Sigmoid colon (tissue), 7 donors: ENCODE measurements around the gene SKOR1. TPM values are rescaled to one million over a fixed set of nuclear protein-coding genes. Genes with fewer than 3 reads are reported as not detected.

ENCODE experiments used
- DNase-seq: peaks from one replicate; pipeline ENCODE4 v3.0.0-alpha.2; 2019
- H3K27ac ChIP-seq, 4 donors: fragments of 200-600 bp; sonication (generic); one replicate each; pipeline ENCODE4 v1.5.1; 2016 to 2019; ENCODE audit warnings: mild to moderate bottlenecking in 1 of 4
- H3K27me3 ChIP-seq, 3 donors: fragments of 200-600 bp; sonication (generic); one replicate each; pipeline ENCODE4 v1.5.1; 2019; ENCODE audit warnings: mild to moderate bottlenecking in 1 of 3
- H3K36me3 ChIP-seq, 4 donors: fragments of 200-600 bp; sonication (generic); one replicate each; pipeline ENCODE4 v1.5.1; 2016 to 2019
- H3K4me1 ChIP-seq, 4 donors: fragments of 200-600 bp; sonication (generic); one replicate each; pipeline ENCODE4 v1.5.1; 2017 to 2019
- H3K4me3 ChIP-seq, 4 donors: fragments of 200-600 bp; sonication (generic); one replicate each; pipeline ENCODE4 v1.5.1; 2017 to 2019; ENCODE audit warnings: mild to moderate bottlenecking in 2 of 4, moderate library complexity in 1 of 4
- H3K9me3 ChIP-seq, 4 donors: fragments of 200-600 bp in 3 of 4; sonication (generic) in 3 of 4; one replicate each; pipeline versions ENCODE4 v1.5.1 to v1.6.1; 2013 to 2019
- EP300 ChIP-seq, 4 donors: sonication (generic); formaldehyde crosslinking; IDR thresholded peaks; one replicate each; pipeline ENCODE4 v1.6.1; 2017; ENCODE audit warnings: antibody characterized with exemption in 4 of 4
- POLR2A ChIP-seq, 2 donors: fragments of 450-650 bp; IDR thresholded peaks; one replicate each; pipeline ENCODE4 v1.6.1; 2016; ENCODE audit warnings: antibody characterized with exemption in 2 of 2, mild to moderate bottlenecking in 2 of 2, moderate library complexity in 2 of 2
- POLR2AphosphoS5 ChIP-seq, 4 donors: sonication (generic); formaldehyde crosslinking; IDR thresholded peaks; one replicate each; pipeline ENCODE4 v1.6.1; 2017; ENCODE audit warnings: antibody characterized with exemption in 4 of 4
- WGBS, 2 donors: extraction: QIAGEN DNeasy Blood & Tissue Kit; methylation state at CpG; one replicate each; pipeline ENCODE4 v1.1.7; 2013; 5-methylcytosine and 5-hydroxymethylcytosine counted together
- intact Hi-C: fragments of 100-400 bp; cut with DNase I; formaldehyde crosslinking; loops from one replicate; pipeline ENCODE4 v1.15.1; 2023
- polyA plus RNA-seq, 3 donors: library from polyadenylated mRNA; stranded (reverse); fragments of 200-250 nt; gene quantifications; one replicate each; pipeline ENCODE4 v1.2.3, GENCODE V29; 2013
- total RNA-seq, 4 donors: library from RNA; depleted of rRNA; stranded (reverse); fragments of >200 nt; gene quantifications; one replicate each; pipeline ENCODE4 v1.1.0, GENCODE V29; 2016
- TF ChIP-seq, protein P1 (sequence below), 4 experiments: fragments of 450-650 bp in 3 of 4; fragments of 200-600 bp in 1 of 4; IDR thresholded peaks; one replicate each; pipeline ENCODE4 v1.5.1; 2016 to 2019; ENCODE audit warnings: antibody characterized with exemption in 4 of 4, mild to moderate bottlenecking in 3 of 4, moderate library complexity in 2 of 4
- donor health status: healthy with polysubstance abuse.
- donor health status: Bipolar disorder and iron deficiency.
- donor health status: healthy.

The SKOR1 gene
- total and polyA plus RNA-seq, 7 donors: 0.25 to 1.6 (median 1.0) TPM; not detected in 3

DNA sequence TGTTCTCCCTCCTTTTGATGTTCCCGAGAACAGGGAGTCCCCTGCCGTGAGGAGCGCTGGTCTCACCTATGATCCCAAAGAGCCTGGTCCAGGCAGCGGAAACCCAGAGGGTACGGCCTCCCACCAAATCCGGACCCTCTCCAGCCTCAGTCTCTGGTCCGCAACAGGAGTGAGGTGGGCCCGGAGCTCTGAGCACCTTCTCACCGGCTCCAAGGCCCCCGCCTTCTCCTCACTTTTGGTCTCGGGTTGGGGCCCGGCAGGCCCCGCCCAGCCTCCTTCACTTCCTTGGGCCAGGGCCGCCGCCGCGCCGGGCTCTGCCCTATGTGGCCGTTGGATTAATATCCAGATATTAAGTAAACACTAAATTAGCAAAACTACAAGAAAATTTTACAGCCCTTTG is 5.7 kb upstream of the SKOR1 start:
- 16 to 29% methylated on average over 19 of the region's 19 CpGs for WGBS, 2 donors
- peaks cover 0 to 6% (median 3%) of the 10 kb centered on the region in 4 donors for H3K9me3 ChIP-seq
- no peak for TF ChIP-seq POLR2AphosphoS5 (IDR thresholded peaks at IDR 0.05)
- TF ChIP-seq, protein P1, sequence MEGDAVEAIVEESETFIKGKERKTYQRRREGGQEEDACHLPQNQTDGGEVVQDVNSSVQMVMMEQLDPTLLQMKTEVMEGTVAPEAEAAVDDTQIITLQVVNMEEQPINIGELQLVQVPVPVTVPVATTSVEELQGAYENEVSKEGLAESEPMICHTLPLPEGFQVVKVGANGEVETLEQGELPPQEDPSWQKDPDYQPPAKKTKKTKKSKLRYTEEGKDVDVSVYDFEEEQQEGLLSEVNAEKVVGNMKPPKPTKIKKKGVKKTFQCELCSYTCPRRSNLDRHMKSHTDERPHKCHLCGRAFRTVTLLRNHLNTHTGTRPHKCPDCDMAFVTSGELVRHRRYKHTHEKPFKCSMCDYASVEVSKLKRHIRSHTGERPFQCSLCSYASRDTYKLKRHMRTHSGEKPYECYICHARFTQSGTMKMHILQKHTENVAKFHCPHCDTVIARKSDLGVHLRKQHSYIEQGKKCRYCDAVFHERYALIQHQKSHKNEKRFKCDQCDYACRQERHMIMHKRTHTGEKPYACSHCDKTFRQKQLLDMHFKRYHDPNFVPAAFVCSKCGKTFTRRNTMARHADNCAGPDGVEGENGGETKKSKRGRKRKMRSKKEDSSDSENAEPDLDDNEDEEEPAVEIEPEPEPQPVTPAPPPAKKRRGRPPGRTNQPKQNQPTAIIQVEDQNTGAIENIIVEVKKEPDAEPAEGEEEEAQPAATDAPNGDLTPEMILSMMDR (IDR thresholded peaks at IDR 0.05): no peak
- no peak for TF ChIP-seq EP300 (IDR thresholded peaks at IDR 0.05)
- no peaks in the 10 kb centered on the region for H3K36me3 ChIP-seq
- DNase-seq: no peak
- H3K27ac ChIP-seq: no peak overlapping the region
- peaks cover 58 to 83% (median 71%) of the 10 kb centered on the region in 3 donors for H3K27me3 ChIP-seq
- H3K4me3 ChIP-seq: no peak overlapping the region
- intact Hi-C loops: no loop called here
- peaks cover 0 to 32% (median 26%) of the 10 kb centered on the region in 4 donors for H3K4me1 ChIP-seq

DNA sequence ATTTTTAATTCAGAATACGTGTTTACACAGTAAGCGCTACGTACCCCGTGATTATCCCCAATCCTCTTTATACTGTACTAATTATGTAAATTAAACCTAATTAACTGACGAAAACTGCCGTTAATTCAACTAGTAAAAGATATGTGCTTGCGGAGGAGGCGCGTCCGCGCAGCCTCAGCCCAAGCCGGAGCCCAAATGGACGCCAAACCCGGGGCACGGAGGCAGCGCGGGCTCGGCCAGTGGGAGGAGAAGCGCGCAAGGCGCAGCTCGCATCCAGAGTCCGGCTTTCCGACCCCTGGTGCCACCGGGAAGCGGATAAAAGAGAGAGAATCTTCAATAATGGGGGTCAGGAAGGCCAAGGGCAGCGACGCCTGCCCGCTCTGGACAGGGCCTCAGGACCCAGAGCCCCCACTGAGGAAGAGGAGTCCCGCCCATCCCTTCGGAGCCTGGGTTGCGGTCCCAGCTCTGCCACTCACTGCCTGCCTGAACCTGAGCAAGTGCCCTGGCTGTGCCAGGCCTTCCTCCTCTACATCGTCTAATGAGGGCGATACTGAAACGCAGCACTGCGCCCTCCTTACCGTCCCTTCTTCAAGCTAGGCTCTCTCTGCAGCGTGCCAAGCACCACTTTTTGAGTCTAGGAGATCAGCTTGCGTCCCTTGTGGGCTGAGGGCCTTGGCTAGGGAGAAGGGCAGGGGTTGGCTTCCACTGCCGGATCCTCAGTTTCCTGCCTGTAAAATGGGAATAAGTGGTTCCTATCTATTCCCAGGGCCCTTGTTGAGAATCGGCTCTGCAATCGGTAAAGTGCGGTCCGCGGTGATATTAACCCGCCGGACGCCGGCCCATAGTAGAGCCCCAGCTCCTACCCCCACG is 5.0 kb upstream of the SKOR1 start:
- H3K4me1 ChIP-seq: peaks cover 0 to 40% (median 32%) of the 10 kb centered on the region in 4 donors
- TF ChIP-seq, protein P1 (IDR thresholded peaks at IDR 0.05): no peak
- TF ChIP-seq EP300 (IDR thresholded peaks at IDR 0.05): no peak
- no peak for TF ChIP-seq POLR2A (IDR thresholded peaks at IDR 0.05)
- TF ChIP-seq POLR2AphosphoS5 (IDR thresholded peaks at IDR 0.05): no peak
- peaks cover 0 to 6% (median 3%) of the 10 kb centered on the region in 4 donors for H3K9me3 ChIP-seq
- 13 to 24% methylated on average over 50 of the region's 50 CpGs for WGBS, 2 donors
- H3K27me3 ChIP-seq: peaks cover 65 to 85% (median 79%) of the 10 kb centered on the region in 3 donors
- intact Hi-C loops: no loop called here
- no peaks in the 10 kb centered on the region for H3K36me3 ChIP-seq
- no peak for DNase-seq
- no peak overlapping the region for H3K4me3 ChIP-seq
- H3K27ac ChIP-seq: no peak overlapping the region

DNA sequence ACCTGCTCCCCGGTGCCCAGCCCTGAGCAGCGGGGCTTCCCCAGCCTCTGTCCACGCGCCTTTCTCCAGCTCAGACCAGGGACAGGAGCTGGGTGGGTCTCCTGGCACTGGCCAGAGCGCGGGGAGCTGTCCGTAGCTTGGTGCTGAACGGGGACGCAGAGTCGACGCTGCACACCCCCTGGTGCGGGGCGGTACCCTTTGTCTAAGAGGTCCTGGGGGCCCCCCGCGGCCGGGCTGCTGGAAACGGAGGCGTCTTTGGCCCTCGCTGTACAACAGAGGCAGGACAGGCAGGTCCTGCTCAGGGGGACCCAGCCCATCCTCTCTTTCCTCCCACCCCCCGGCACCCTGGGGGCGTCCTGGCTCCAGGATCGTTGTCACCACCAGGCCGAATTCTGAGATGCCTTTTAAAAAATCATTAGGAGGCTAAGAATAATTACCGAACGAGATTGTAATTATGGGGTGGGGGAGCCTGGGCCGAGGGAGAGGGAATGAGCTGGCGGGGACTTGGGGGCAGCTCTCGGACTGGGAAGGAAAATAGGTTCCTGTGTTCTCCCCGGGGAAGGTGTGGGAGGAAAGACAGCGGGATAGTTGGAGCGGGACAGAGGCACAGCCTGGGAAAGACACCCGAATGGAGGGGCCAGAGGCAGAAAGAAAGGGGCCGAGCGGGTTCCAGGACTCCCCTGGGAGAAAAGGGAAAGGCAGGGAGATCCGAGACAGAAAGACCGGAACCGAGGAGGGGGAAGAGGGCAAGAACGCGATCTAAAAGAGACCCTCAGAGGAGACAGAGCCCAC is 4.1 kb upstream of the SKOR1 start:
- WGBS, 2 donors: 6 to 9% methylated on average over 39 of the region's 39 CpGs
- no peak for DNase-seq
- H3K4me3 ChIP-seq: no peak overlapping the region
- H3K36me3 ChIP-seq: no peaks in the 10 kb centered on the region
- peaks cover 0 to 1% (median 0%) of the 10 kb centered on the region in 4 donors for H3K9me3 ChIP-seq
- TF ChIP-seq POLR2AphosphoS5 (IDR thresholded peaks at IDR 0.05) (no peak), EP300 (IDR thresholded peaks at IDR 0.05) (no peak), POLR2A (IDR thresholded peaks at IDR 0.05) (no peak)
- TF ChIP-seq, protein P1 (IDR thresholded peaks at IDR 0.05): no peak
- intact Hi-C loops: no loop called here
- peaks cover 0 to 48% (median 39%) of the 10 kb centered on the region in 4 donors for H3K4me1 ChIP-seq
- H3K27ac ChIP-seq: no peak overlapping the region
- peaks cover 74 to 93% (median 87%) of the 10 kb centered on the region in 3 donors for H3K27me3 ChIP-seq

DNA sequence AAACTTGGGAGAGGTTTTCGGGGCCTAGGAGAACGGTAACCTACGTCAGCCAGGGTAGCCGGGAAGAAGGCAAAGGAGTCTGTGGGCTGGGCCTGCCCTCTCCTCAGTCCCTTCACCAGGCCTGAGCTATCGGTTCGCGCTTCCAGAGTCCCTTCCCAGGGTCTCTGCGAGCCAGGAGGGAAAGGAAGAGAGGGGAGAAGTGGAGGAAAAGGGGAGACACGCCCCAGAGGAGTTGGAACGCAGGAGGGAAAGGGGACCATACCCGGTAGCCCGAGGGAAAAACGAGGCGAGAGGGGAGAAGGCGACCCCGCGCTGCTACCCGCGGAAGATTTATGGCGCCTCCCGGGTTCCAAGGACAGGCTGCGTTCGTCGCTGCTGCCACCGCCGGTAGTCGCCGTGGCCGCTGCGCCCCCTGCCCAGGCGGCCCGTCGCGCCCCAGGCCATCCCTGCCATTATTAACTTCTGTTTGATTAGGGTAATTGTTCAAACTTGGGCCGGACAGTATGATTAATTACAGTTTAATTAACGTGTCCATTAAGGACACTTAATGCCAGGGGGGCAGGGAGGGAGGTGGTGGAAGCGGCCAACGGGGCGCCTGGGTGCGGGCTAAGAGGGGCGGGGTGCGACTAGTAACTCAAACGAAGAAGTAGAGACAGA is 3.4 kb upstream of the SKOR1 start:
- intact Hi-C loops: no loop called here
- H3K27ac ChIP-seq: no peak overlapping the region
- H3K9me3 ChIP-seq: no peaks in the 10 kb centered on the region
- TF ChIP-seq EP300 (IDR thresholded peaks at IDR 0.05) (no peak), POLR2AphosphoS5 (IDR thresholded peaks at IDR 0.05) (no peak), POLR2A (IDR thresholded peaks at IDR 0.05) (no peak)
- TF ChIP-seq, protein P1 (IDR thresholded peaks at IDR 0.05): no peak
- DNase-seq: no peak
- no peak overlapping the region for H3K4me3 ChIP-seq
- 4 to 13% methylated on average over 43 of the region's 43 CpGs for WGBS, 2 donors
- no peaks in the 10 kb centered on the region for H3K36me3 ChIP-seq
- peaks cover 0 to 55% (median 44%) of the 10 kb centered on the region in 4 donors for H3K4me1 ChIP-seq
- H3K27me3 ChIP-seq: peaks cover 81 to 99% (median 94%) of the 10 kb centered on the region in 3 donors
